AG04449 (cell line): Measurements from ENCODE around the gene SELENOO.

Experiments used
- CTCF ChIA-PET: fragments of 350-600 bp; formaldehyde crosslinking; extraction: SDS; loops from one replicate; lab custom pipeline; 2021; ENCODE audit warnings: antibody characterized with exemption; lab: Yijun Ruan, JAX
- POLR2A ChIA-PET: fragments of 400-600, 350-600 bp; formaldehyde crosslinking; extraction: SDS; loops from one replicate; lab custom pipeline; 2020; ENCODE audit warnings: antibody characterized with exemption, inconsistent platforms; lab: Yijun Ruan, JAX
- DNase-seq: peaks from one replicate; pipeline ENCODE4 v3.0.0-alpha.2; 2010; ENCODE audit warnings: low read depth, low spot score
- H3K4me3 ChIP-seq: 2 replicates; pipeline ENCODE4 v1.5.1; 2011; ENCODE audit warnings: low read depth, mild to moderate bottlenecking, control low read depth, low read length
- TF ChIP-seq, protein P1 (sequence below): IDR thresholded peaks from one replicate; pipeline ENCODE4 v1.5.1; 2011; ENCODE audit warnings: mild to moderate bottlenecking, moderate library complexity, low read length, control low read depth, inconsistent platforms; ENCODE audit not compliant: insufficient read depth; ENCODE audit errors: missing control alignments

Gene SELENOO

DNA sequence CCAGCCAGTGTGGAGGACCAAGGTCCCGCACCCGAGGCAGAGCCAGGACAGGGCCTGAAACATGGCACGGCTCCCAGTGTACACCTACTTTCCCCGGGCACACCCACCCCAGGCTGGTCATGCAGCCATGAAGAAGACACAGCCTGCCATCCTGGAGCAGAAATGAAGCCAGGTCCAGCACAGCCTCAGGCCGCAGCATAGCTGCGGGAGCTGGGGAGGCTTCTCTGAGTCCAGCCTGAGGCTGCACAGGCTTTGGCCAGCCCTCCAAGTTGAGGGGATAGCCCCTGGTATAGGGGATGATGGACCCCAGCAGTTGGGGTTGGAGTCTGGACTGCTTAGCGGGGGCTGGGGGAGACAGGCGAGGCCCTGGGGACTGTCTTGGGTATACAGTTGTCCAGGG lies 53.1 kb downstream of the SELENOO start:
- TF ChIP-seq, protein P1, sequence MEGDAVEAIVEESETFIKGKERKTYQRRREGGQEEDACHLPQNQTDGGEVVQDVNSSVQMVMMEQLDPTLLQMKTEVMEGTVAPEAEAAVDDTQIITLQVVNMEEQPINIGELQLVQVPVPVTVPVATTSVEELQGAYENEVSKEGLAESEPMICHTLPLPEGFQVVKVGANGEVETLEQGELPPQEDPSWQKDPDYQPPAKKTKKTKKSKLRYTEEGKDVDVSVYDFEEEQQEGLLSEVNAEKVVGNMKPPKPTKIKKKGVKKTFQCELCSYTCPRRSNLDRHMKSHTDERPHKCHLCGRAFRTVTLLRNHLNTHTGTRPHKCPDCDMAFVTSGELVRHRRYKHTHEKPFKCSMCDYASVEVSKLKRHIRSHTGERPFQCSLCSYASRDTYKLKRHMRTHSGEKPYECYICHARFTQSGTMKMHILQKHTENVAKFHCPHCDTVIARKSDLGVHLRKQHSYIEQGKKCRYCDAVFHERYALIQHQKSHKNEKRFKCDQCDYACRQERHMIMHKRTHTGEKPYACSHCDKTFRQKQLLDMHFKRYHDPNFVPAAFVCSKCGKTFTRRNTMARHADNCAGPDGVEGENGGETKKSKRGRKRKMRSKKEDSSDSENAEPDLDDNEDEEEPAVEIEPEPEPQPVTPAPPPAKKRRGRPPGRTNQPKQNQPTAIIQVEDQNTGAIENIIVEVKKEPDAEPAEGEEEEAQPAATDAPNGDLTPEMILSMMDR, result no peak
- POLR2A ChIA-PET, result no interaction called here
- no peak overlapping the region for H3K4me3 ChIP-seq
- no peak for DNase-seq
- CTCF ChIA-PET, result interaction anchor here (3.9 to 7.5 kb wide), 4 partner anchors 13 to 114 kb away, joined by 36 to 92 read pairs (median 60); partner anchors contain the start of gene DENND6B

DNA sequence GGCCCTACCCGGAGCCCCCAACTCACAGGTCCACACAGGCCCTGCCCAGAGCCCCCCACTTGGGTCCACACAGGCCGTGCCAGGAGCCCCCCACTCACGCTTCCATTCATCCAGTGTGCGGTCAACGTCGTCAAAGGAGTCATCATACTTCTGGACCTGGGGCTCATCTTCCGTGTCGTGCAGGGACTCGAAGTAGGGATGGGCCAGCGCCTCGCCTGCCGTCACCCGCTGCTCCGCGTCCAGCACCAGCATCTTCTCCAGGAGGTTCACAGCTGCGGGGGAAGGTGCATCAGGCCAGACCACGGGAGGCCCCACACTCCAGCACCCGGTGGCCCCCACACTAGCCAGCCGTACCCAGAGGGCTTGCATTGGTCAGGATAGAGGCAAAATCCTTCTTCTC lies 54.3 kb downstream of the SELENOO start:
- no peak overlapping the region for H3K4me3 ChIP-seq
- ChIA-PET CTCF (interaction anchor here (0.6 to 1.4 kb wide), 4 partner anchors 11 to 87 kb away, joined by 3 to 16 read pairs (median 4); partner anchors contain the start of gene DENND6B), POLR2A (interaction anchor here (1.4 kb wide), 1 partner anchor 50 kb away, joined by 3 read pairs; no protein-coding TSS in a partner anchor)
- TF ChIP-seq, protein P1, result no peak
- no peak for DNase-seq

DNA sequence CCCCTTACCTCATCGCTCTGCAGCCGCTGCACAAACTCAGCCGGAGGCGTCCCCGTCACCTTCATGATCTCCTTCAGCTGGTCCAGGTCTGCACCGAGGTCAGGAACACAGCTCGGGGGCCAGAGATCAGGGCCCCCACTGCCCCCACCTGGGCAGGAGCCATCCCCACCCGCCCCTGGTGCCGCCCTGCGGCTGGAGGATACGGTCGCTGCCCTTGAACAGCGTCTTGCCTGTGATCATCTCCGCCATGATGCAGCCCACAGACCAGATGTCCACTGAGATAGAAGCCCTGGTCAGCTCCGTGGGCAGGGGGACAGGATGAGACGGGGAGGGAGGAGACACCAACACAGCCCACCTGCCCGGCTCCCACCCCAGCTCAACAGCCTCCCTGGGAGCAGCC lies 54.8 kb downstream of the SELENOO start:
- ChIA-PET CTCF (interaction anchor here (0.6 to 1.4 kb wide), 2 partner anchors 71 to 86 kb away, joined by 4 to 16 read pairs; partner anchors contain the start of gene DENND6B), POLR2A (interaction anchor here (1.4 kb wide), 1 partner anchor 49 kb away, joined by 3 read pairs; no protein-coding TSS in a partner anchor)

DNA sequence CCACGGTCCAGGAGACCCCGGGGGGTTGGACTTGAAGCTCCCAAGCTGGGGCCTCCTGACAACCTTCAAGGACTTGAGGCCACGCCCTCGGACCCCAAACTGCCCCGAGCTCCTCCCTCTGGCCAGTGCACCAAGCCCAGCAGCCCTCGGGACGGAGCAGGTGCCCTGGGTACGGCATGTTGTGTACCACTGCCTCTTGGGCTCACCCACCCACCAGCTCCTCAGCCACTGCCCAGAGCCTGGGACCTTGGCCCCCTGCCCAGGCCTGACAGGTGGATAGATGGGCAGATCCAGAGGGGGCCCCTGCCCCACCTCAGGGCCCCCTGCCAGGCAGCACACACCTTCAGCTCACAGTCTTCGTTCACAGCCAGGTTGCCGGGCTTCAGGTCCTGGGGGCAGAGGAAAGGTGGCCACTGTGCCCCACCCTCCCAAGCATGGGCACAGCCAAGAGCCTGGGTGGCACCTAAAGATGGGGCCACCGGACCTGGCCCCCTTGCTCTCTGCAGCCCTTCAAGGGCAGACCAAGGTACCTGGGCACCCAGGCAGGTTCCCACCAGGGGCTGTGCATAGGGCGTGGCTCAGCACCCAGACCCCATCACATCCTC lies 55.5 kb downstream of the SELENOO start:
- ChIA-PET CTCF (interaction anchor here (1.4 kb wide), 1 partner anchor 85 kb away, joined by 16 read pairs; no protein-coding TSS in a partner anchor), POLR2A (interaction anchor here (1.4 kb wide), 1 partner anchor 49 kb away, joined by 3 read pairs; no protein-coding TSS in a partner anchor)
- TF ChIP-seq, protein P1, result no peak
- no peak for DNase-seq
- H3K4me3 ChIP-seq, result no peak overlapping the region

More for the DNA sequence above, 54.8 kb downstream of the SELENOO start:
- no peak overlapping the region for H3K4me3 ChIP-seq
- no peak for DNase-seq
- TF ChIP-seq, protein P1, result no peak

DNA sequence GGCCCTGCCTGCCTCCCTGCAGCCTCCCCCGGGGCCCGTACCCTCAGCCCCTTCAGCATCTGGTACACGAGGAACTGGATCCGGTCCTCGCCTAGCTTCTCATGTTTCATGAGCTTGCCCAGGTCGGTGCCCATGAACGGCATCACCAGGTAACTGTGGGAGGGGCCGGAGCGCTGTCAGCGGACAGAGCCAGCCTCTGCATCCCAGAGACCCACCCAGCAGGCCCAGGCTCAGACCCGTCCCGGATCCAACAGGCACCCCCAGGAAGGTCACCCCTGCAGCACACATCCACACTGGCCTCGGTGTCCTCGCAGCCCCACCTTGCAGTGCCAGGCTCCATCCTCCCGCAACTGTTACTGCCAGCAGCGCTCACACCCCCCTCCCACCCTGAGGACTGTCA lies 56.2 kb downstream of the SELENOO start:
- DNase-seq, result no peak
- ChIA-PET POLR2A (no interaction called here), CTCF (interaction anchor here (1.1 to 1.8 kb wide), 2 partner anchors 19 to 85 kb away, joined by 3 to 5 read pairs; no protein-coding TSS in a partner anchor)
- TF ChIP-seq, protein P1, result no peak
- no peak overlapping the region for H3K4me3 ChIP-seq
